HFF-Myc (cell line): ENCODE data around the gene NUP153.

Experiments used
- DNase-seq: peaks from one replicate; pipeline ENCODE4 v3.0.0-alpha.2; 2011; ENCODE audit warnings: low read depth; ENCODE audit errors: extremely low read depth
- H3K4me3 ChIP-seq: replicated peaks from 2 replicates; pipeline ENCODE4 v1.5.1; 2011; ENCODE audit warnings: low read depth, mild to moderate bottlenecking, control low read depth, low read length
- TF ChIP-seq, protein P1 (sequence below): IDR thresholded peaks from 2 replicates; pipeline ENCODE4 v1.5.1; 2012; ENCODE audit warnings: mild to moderate bottlenecking, low read depth, low read length, control low read depth; ENCODE audit errors: missing control alignments

NUP153 gene

DNA sequence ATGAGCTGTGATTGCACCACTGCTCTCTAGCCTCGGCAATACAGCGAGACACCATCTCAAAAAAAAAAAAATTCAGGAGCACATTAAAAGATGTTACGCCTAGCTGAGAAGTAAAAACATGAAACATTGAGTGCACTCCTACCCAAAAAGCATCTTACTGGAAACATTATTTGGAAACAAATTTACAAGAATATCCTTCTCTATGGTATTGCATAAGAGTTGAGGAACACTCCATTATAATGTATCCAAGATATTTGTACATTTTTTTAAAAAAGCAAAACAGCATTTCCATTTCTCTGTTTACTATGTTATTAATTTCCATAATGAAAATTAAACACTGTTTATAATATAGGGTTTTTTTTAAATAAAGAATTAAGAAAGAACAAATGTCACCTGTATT lies 58.0 kb downstream of the NUP153 start:
- H3K4me3 ChIP-seq, result no peak overlapping the region
- DNase-seq, result no peak
- TF ChIP-seq, protein P1, sequence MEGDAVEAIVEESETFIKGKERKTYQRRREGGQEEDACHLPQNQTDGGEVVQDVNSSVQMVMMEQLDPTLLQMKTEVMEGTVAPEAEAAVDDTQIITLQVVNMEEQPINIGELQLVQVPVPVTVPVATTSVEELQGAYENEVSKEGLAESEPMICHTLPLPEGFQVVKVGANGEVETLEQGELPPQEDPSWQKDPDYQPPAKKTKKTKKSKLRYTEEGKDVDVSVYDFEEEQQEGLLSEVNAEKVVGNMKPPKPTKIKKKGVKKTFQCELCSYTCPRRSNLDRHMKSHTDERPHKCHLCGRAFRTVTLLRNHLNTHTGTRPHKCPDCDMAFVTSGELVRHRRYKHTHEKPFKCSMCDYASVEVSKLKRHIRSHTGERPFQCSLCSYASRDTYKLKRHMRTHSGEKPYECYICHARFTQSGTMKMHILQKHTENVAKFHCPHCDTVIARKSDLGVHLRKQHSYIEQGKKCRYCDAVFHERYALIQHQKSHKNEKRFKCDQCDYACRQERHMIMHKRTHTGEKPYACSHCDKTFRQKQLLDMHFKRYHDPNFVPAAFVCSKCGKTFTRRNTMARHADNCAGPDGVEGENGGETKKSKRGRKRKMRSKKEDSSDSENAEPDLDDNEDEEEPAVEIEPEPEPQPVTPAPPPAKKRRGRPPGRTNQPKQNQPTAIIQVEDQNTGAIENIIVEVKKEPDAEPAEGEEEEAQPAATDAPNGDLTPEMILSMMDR, result no peak

DNA sequence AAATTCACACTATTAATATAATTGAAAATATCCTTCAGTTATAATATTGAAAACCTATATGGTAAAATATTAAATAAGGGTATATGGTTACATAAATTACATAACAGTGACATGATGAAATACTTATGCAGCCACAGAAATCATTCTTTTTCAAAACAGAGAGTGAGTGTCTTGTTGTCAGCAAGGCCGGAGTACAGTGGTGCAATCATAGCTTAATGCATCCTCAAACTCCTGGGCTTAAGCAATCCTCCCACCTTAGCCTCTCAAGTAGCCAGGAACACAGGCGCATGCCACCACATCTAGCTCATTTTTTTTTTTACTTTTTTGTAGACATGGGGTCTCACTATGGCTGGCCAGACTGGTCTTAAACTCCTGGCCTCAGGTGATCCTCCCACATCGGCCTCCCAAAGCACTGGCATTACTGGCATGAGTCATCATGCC lies 66.2 kb downstream of the NUP153 start:
- no peak for DNase-seq
- TF ChIP-seq, protein P1, result no peak
- no peak overlapping the region for H3K4me3 ChIP-seq

DNA sequence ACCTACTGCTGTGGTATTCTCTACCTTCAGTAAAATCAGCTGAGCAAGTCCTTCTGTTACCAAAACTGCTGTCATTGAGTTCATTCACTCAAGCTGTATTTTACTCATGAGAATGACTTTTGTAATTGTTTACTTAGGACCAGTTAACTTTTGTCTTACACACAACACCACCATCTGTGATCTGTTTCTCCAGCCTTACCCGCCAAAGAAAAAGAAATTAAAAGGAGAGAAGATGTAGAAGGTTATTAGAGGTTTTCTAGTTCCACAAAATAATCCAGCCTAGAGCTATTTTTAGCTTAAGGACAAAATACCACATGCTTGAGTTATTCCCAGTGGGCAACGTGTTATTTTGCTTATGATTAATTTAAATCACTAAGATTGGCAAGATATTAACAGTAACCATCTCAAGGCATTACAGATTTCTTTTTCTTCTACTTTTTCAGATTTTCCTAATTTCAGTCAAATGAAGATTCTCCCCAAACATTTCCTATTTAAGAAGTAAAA lies 68.5 kb downstream of the NUP153 start:
- TF ChIP-seq, protein P1, result no peak
- no peak for DNase-seq
- H3K4me3 ChIP-seq, result no peak overlapping the region

DNA sequence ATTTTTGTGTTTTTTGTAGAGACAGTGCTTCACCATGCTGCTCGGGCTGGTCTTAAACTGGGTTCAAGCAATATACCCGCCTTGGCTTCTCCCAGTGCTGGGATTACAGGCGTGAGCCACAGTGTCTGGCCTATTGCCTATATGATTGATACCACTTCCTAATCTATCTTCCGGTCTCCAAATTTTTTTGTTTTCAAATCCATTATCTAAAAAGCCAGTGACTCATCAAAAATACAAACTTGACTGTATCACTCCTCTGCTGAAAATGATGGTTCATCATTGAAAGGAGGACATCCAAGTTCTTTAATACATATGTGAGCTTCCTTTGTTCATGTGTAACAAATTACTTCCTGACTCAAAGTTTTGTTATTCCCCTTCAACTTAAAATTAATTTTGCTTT lies 71.2 kb downstream of the NUP153 start:
- no peak for DNase-seq
- TF ChIP-seq, protein P1, result no peak
- no peak overlapping the region for H3K4me3 ChIP-seq

DNA sequence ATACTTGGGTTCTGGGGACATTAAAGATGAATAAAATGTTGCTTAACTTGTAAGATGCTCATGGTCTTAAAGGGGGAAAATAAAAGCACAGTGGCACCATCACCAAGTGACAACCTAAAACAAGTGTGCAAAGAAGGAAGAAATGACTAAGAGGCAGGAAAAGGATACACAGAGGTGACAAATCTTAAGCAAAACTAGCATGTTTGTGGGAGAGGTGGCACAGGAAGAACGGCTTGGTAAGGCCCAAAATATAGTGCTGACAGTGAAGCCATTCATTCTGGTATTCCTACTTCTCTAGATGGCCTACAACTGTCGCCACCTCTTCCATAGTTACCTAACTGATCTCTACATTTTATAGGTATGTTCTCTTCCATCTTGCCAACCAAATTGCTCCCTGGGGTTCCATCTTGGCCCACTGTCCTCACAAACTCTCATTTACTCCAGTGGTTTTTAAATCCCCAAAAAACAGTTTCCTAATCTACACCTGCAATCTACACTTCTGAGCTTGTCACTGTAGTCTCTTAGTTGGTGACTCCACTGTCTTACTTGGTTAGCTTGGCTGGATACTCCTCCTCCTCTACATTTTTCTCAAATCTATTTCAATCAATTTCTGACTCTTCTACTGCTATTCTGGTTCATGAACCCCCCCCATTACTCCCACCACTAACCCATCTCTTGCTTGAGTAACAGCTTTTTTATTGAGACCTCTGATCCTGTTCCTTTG lies 73.1 kb downstream of the NUP153 start:
- H3K4me3 ChIP-seq, result no peak overlapping the region
- DNase-seq, result no peak
- TF ChIP-seq, protein P1, result no peak

DNA sequence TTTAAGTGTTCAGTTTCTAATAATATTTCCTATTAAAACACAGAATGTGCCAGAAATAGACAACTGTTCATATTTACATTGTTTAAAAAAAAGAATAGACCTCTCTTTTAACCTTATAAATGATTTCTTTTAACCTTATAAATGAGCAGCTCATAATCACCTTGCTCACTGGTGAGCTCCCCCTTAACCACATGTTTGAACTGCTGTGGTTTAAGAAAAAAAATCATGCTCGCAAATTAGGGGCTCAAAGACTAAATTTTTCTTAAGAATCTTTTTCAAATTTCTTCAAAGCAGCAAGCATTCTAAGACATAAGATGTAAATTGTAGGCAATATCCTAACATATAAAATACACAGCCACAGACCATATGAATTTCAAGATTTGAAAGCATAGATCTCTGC lies 73.8 kb downstream of the NUP153 start:
- H3K4me3 ChIP-seq, result no peak overlapping the region
- TF ChIP-seq, protein P1, result no peak
- no peak for DNase-seq
